GM18868 (cell line): ENCODE results near the gene IRX4.

Experiments used
- ATAC-seq: cut with Tn5 transposase; IDR thresholded peaks from one replicate; pipeline ENCODE4 v1.9.1; 2021; ENCODE audit warnings: mild to moderate bottlenecking, moderate library complexity; ENCODE audit not compliant: unreplicated experiment

IRX4 gene

DNA sequence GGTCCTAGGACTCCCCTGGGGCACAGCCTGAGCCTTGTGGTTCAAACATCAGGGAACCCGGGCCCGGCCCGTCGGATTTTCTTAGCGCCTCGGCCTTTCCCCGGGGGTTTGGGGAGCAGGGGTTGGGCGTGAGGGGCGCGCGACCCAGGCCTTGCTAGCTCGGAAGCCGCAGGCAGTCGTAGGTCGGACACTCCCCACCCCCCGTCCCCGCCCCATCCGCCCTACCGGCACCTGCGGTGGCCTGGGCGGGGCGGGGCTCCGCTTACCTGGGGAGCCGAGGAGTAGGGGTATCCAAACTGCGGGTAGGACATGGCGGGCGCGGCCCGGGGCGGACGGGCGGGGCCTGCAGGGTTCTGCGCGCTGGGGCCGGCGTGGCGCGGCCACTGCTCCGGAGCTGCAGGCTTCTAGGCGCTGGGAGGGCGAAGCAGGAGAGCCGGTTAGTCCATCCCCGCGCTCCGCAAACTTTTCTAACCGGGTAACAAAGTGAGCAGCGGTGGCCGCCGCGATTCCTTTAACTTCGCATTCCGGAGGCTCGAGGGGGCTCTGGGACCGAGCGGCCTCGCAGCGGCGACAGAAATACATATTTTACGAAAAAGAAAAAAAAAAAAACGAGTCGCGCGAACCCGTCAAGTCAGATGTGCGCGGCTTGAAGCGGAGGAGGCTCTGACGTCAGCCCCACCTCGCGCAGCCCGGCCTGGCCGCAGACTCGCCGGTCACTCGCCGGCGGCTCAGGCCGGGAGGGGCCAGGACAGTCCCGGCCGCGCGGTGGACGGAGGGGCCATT is at the start of gene IRX4:
IRX4 (minus strand) TSS at position 589 of the 783 bp plus-strand sequence; CDS start at position 311, 278 bp downstream.
- ATAC-seq = no peak

DNA sequence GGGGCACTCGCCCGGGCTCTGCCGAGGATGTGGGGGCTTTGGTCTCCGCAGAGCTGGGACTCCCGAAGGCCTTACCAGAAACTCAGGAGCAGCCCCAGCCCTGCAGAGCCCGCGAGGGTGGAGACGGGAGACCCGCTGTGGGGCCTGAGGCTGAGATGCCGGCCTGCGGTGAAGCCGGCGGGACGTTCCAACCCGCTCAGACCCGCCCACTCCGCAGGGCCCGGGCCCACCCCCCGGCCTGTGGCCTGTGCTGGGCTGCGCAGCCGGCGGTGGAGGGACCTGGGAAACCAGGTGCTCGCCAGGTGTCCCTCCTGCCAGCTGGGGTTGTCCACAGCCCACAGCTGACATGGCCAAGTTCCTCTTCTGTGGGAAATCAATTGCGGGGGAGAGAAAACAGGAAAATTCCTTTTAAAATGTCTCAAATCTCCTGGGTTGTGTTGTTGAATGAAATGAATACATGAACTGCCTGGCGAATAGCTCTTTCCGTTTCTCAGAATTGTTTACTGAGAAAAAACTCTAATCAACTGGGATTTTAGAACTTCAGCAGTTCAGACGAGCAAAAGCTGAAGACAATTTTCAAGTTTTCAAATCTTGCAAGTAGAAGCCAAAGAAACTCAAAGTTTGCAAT is 49.0 kb upstream of the IRX4 start:
- no peak for ATAC-seq

DNA sequence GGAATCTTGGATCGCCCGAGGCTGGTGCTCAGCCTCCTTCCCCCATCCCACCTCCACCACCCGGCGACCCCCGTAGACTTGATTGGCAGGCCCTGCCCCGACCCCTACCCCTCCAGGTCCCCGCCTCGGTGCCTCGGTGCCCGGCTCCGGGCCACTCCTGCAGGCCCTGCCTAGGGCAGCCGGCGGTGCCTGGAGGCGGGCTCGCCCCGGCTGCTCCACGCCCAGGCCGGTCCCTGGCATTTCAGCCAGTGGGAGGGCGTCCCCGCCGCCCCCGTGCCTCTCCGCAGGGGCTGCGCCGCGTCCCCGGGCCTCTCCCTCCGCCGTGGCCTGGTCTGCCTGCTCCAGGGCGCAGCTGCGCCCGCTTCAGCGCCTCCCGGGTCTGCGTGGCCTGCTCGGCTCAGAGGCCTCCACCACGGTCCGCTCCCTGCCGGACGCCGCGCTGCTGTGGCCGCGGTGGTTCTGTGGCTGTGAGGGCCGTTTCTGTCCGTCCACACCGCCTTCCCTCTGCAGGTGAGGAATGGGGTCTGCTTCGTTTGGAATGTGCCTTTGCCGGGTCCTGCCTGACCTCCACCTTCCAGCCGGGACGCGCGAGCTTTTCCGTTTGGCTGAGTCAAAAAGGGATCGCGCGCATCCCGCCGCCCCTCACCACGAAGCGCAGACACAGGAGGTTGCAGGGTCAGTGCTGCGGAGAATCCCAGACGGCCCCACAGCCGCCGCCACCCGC is 48.3 kb upstream of the IRX4 start:
- no peak for ATAC-seq

DNA sequence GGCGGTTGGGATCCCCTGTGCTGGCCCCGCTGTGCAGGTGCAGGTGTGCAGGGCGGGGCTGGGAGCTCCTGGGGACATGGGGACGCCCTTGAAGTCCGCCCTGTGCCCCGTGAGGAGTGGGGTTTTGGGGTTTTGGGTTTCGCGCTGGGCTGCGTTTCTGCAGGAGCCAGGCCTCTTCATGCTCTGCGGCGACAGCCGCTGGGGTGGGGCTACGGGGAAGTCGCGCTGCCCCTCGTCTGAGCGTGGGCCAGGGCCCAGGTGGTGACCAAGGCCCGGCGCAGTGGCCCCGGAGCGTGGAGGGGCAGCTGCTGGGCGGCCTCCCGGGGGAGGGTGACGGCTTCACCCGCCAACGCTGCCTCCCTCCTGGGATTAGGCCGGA is 47.8 kb upstream of the IRX4 start:
- ATAC-seq = no peak

DNA sequence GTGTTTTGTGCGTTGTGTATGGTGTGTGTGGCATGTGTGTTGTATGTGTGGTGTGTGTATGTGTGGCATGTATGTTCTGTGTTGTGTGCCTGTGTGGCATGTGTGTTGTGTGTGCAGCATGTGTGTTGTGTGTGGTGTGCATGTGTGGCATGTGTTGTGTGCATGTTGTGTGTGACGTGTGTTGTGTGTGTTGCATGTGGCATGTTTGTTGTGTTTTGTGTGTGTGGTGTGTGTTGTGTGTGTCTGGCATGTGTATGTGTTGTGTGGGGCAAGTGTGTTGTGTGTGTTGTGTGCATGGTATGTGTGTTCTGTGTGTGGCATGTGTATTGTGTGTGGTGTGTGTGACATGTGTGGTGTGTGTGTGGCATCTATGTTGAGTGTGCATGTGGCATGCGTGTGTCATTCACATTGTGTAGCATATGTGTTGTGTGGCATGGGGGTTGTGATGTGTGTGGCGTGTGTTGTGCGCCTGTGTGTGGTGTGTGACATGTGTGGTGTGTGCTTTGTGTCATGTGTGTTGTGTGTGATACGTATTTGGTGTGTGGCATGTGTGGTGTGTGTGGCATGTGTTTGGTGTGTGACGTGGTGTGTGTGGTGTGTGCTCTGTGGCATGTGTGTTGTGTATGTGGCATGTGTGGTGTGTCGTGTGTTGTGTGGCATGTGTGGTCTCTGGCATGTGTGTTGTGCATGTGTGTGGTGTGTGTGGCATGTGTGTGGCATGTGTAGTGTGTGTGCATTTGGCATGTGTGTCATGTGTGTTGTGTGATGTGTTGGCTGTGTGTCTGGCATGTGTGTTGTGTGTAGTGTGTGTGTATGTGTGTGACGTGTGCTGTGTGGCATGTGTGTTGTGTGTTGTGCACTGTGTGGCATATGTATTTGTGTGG is 46.6 kb upstream of the IRX4 start:
- no peak for ATAC-seq

DNA sequence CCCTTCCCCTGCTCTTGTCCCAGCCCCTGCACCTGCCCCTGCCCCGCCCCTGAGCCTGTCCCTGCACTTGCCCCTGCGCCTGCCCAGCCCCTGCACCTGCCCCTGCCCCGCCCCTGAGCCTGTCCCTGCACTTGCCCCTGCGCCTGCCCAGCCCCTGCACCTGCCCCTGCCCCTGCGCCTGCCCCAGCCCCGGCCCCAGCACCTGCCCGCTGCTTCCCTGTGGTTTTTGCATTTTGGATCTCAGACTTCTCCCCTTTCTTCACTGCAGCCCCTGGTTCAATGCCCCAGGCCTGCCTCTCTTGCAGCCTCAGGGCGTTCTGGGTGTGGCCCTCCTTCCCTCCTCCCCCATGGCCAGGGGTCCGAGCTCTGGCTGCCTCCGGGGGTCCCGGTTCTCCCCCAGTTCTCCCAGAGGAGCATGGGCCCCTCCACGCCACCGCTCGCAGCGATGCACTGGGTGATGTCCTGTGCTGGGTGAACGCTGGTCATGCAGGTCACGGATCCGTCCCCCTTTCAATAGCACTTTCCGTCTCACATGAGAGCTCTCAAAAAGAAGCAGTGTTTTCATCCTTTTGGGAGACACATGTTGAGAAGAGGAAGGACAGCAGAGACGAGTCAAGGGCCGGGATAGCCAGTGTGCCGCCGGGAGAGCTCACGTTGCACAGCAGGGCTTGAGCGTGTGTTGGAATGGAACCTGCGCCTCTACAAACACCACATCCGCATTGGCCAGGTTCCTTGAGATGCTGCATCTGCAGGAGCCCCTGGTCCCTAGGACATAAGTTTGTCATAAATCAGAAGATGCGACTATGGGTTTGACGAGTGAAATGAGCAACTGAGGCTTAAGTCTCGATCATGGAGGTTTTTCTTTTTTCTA is 44.0 kb upstream of the IRX4 start:
- no peak for ATAC-seq

DNA sequence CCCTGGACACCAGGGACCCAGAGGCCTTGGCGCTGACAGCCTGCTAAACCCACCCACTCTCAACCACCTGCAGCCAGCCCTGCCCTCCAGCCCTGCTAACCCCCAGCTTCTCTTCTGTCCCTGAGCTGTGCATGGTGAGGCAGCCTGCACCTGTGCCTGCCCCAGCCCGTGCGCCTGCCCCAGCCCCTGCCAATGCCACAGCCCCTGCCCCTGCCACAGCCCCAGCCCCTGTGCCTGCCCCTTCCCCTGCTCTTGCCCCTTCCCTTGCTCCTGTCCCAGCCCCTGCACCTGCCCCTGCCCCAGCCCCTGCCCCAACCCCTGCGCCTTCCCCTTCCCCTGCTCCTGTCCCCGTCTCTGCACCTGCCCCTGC is 43.3 kb upstream of the IRX4 start:
- no peak for ATAC-seq

DNA sequence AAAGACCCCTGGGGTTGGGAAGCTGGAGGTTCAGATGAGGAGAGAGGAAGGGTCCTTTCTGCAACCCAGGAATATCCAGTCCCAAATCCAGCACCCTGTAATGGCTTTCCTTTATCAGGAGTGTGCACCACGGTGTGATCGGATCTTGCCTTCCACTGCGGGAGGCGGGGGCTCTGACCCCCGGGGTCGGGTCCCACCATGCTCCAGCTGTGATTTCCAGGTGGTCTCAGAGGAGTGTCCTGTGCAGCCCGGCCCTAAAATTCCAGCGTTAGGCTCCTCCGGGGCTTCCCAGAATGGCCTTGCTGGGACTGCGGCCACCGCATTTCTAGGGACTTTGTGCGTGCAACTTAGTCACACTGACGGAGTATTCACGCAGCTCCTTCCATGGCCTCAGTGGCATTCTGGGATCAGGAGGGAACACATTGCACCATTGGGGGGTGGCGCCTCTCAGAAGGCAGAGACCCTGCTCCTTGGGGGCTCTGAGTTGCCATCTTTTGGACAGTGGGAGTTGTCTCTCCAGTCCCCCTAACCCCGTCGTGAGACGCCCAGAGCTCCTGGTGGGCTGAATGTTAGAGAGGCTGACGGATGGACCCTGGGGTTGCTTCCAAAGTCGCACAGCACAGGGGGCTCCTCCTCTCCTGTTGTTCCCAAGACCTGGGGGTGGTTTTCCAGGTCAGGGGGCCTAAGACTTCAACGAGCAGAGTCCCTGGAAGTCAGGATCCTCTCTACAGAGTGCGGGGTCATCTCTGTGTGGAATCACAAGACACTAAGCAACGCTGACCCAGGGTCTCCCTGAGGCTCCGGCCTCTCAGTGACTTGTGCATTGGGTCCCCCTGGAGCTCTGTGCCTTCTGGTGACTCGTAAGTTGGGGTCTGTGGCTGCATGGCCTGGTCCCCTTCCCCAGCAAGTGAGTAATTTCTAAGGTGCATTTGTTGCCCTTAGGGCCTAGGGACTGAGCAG is 42.7 kb upstream of the IRX4 start:
- ATAC-seq = no peak

DNA sequence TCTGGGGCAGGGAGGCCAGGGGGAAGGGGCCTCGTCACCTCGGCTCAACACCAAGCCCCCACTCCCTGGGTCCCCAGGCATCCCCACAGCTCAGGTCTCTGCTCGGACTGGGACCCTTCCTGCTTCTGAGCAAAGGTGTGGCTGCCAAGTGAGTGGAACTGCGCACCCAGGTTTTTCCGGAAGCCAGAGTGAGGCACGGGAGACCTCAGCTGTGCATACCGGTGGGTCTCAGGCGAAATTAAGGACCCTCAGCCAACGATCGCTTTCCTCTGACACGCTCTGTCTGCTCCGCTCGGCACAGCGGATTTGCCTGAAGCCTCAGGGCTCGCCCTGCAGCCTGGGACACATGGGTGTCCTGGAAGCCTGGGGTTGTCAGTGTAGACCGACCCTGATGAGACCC is 41.0 kb upstream of the IRX4 start:
- ATAC-seq = no peak

DNA sequence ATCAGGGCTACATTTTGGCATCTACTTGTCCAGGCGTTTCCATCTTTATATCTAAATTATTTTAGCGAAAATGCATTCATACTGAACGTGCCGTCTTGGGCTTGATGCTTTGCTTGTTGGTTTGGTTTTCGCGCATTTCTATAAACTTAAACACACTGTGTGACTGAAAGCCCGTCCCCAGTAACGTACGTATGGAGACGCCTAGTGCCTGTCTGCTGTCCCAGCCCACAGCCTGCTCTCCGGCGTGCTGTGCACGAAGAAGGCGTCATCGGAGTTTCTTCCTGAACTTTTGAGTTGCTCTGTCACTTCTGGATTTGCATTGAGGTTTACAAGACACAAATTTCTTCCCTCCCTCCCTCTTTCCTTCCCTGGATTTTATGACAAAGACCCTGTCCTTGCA is 40.6 kb upstream of the IRX4 start:
- ATAC-seq = no peak

DNA sequence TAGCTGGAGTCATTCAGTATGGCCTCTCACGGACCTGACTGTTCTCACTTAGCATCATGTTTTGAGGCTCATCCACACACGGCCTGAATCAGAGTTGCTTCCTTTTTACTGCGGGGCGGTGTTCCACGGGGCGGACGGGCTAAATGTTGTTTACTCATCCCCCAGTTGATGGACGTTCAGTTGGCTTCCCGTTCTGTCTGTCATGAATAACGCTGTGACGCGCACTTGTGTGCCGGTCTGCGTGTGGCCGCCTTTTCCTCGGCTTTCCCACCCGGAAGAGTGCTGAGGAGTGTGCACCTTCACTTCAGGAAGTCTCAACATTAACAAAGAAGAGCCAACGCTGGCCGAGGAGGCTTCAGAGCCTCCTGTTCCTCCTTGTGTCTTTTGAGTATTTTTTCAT is 39.0 kb upstream of the IRX4 start:
- no peak for ATAC-seq

DNA sequence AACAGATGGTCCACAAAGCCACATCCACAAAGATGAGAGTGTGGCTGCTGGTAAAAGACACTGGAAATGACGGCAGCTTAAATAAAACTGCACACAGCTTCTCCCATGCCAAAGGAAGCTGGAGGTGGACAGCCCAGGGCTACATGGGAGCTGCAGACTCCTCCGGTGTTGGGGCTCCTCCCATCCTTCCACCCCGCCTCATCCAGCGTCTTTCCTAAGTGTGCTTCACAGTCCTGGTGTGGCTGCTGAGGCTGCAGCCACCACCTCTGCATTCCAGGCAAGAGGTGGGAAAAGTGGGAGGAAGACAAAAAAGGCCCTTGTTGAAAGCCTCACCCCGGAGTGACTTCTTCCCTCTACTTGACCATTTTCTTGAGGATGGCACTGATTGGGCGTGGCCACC is 37.0 kb upstream of the IRX4 start:
- no peak for ATAC-seq

DNA sequence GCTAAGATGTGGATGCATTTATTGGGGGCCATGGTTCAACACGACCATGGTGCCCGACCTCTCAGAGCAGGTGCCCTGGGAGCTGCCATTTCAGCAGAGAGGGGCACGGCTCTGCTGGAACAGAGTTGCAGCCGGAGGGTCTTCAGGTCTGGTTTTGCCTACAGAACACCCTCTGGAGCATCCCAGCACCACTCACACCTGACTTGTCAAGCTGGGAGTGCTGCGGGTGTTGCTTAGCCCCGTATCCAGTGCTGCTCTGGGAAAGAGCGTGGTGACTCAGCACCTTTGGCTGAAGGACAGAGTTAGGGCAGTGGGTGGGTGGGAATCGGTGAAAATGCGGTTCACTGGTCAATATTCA is 36.5 kb upstream of the IRX4 start:
- ATAC-seq = no peak

DNA sequence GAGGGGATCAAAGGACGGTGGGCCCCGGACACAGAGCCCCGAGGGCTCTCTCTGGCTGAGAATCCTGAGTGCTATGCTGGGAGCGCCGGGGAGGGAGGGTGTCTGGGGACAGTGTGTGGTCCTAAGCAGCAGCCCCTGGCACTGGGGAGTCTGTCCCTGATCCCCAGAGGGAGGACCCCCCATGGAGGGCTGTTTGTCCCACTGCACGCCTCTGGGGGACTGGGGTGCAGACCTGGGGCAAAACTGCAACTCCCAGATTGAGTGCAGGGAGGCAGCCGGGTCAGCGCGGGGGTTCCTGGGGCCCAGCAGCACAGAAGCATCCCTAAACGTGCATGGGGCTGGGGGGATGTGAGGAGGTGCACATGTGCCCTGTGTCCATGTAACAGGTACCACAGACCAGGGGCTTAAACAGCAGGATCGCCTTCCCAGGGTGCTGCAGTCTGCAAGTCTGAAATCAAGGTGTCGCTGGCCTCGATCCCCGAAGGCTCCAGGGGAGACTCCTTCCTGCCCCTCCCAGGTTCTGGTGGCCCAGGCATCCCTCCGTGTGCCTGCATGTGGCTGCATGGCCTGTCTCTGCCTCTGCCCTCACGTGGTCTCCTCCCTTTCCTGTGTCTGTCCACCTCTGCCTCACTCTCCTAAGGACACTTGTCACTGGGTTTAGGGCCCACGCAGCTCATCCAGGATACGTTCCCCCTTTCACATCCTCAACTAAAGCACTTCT is 35.9 kb upstream of the IRX4 start:
- no peak for ATAC-seq

DNA sequence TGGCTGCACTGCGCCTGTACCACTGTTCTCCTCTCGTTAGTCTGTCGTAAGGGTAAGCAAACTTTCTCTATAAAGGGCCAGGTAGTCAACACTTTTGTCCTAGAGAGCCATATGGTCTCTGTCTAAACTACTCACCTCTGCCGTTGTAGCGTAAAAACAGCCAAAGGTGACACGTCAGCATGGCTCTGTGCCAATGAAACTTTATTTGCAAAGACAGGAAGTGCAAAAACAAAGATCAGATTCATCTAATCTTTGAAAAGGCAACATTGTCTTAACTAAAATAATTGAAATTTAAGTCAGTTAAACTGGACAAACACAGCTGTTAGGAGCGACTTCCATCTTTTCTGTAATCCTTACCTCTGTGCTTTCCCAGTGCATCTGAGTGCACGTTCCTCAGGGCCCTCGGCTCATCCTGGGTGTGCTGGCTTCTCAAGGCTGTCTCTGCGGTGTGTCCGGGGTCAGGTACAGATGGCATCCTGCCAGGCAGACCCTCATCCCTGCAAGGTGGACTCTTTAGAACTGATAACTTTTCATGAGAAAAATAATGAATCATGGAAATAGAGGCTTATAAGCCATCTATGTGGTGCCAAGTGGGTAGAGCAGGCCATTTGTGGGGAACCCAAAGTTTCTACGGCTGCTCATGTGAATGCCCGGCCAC is 35.2 kb upstream of the IRX4 start:
- no peak for ATAC-seq

DNA sequence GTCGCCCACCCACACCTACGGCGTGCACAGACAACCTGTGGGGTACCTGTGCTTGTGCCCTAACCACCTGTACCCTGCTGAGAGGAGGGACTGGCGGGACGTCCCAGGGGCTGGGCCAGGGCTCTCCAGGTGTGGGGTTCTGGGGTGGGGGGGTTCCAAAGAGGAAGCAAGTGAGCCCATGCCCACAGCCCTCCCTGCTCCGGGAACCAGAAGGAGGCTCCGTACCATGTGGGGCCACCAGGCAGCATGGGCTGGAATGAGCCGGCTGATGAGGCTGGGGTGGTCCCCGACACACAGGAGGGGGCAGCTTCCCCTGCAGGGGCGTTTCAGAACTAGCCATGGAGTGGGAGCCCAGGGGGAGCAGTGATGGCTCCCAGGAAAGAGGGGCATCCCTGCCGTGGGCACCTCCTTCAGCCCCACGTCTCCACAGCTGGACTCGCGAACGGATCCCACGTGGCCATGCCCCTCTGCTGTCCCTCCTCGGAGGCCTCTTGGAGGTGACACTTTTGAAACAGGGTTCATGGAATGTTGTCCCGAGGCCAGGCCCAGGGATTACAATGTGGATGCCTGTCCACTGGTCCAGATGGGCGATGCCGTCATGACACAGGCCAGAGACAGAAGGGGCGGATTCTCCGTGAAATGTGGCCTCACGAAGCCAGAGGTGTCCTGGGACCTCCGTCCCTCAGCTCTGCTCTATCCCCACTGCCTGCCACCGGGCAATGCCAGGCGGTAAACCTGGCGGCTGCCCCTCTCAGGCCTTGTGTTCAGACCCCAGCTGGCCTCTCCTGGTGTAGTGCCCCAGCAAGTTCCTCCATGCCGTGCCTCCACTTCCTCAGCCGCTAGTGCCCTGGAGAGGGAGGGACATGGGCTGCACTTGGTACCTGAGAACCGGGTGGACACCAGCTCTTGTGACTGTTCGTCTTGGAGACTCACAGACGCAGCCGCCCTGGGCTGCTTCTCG is 33.6 kb upstream of the IRX4 start:
- no peak for ATAC-seq

DNA sequence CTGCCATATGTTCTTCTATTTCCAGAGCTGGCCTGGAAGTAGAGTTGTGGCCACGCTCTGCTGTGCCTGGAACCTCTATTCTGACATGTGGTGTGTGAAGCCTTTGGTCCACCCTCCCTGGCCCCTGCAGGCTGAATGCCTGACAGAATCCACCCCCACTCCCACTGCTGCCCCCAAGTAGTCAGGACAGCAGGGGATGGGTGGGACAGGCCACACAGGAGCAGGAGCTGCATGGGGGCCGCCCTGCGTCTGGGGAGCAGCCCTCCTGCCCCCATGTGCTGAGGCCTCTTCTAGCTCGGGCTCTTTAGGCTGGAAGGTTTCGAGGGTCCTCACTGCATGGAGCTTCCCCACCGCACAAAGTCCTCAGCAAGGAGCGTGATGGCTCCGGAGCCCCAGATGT is 32.6 kb upstream of the IRX4 start:
- ATAC-seq = no peak
